Measurements from ENCODE around the gene ZNF318.
"Not testable (repeated sequence)": the region's sequence is repeated elsewhere in the genome, so short reads cannot be mapped to it uniquely, and the experiment has no call there.

The ZNF318 gene

GRCh38 chr6:43399932-43400487 is 30.6 kb upstream of the ZNF318 start:
- Histone ChIP-seq H3K36me3 (ENCODE audit: control insufficient read depth, insufficient read depth, low read length) (no peaks in the 10 kb centered on the region), H3K4me3 (ENCODE audit: low read depth, low read length) (no peak overlapping the region), H3K4me1 (ENCODE audit: control insufficient read depth, insufficient read depth, low read length) (no peaks in the 10 kb centered on the region), H3K27me3 (ENCODE audit: control insufficient read depth, insufficient read depth, low read length) (no peaks in the 10 kb centered on the region), H3K9me3 (ENCODE audit: control insufficient read depth, insufficient read depth, low read length) (no peaks in the 10 kb centered on the region), H3K9ac (ENCODE audit: low read depth, low read length) (no peak overlapping the region)

- Histone ChIP-seq H3K36me3 (ENCODE audit: control insufficient read depth, insufficient read depth, low read length) (no peaks in the 10 kb centered on the region), H3K27me3 (ENCODE audit: control insufficient read depth, insufficient read depth, low read length) (peaks cover 2% of the 10 kb centered on the region), H3K4me3 (ENCODE audit: low read depth, low read length) (no peak overlapping the region), H3K4me1 (ENCODE audit: control insufficient read depth, insufficient read depth, low read length) (no peaks in the 10 kb centered on the region), H3K9me3 (ENCODE audit: control insufficient read depth, insufficient read depth, low read length) (no peaks in the 10 kb centered on the region), H3K9ac (ENCODE audit: low read depth, low read length) (no peak overlapping the region)
Measured at GRCh38 chr6:43396408-43397149, 27.1 kb upstream of the ZNF318 start.

GRCh38 chr6:43395776-43396175 is 26.3 kb upstream of the ZNF318 start:
- Histone ChIP-seq H3K27me3 (ENCODE audit: control insufficient read depth, insufficient read depth, low read length) (peaks cover 2% of the 10 kb centered on the region), H3K9me3 (ENCODE audit: control insufficient read depth, insufficient read depth, low read length) (no peaks in the 10 kb centered on the region), H3K4me3 (ENCODE audit: low read depth, low read length) (no peak overlapping the region), H3K9ac (ENCODE audit: low read depth, low read length) (no peak overlapping the region), H3K36me3 (ENCODE audit: control insufficient read depth, insufficient read depth, low read length) (no peaks in the 10 kb centered on the region), H3K4me1 (ENCODE audit: control insufficient read depth, insufficient read depth, low read length) (no peaks in the 10 kb centered on the region)

- Histone ChIP-seq H3K4me1 (ENCODE audit: control insufficient read depth, insufficient read depth, low read length) (no peaks in the 10 kb centered on the region), H3K4me3 (ENCODE audit: low read depth, low read length) (no peak overlapping the region)
Measured at GRCh38 chr6:43394982-43395381, 25.5 kb upstream of the ZNF318 start.

GRCh38 chr6:43393602-43394001 is 24.2 kb upstream of the ZNF318 start:
- Histone ChIP-seq H3K4me1 (ENCODE audit: control insufficient read depth, insufficient read depth, low read length) (no peaks in the 10 kb centered on the region), H3K9me3 (ENCODE audit: control insufficient read depth, insufficient read depth, low read length) (no peaks in the 10 kb centered on the region), H3K4me3 (ENCODE audit: low read depth, low read length) (no peak overlapping the region), H3K9ac (ENCODE audit: low read depth, low read length) (no peak overlapping the region), H3K36me3 (ENCODE audit: control insufficient read depth, insufficient read depth, low read length) (no peaks in the 10 kb centered on the region), H3K27me3 (ENCODE audit: control insufficient read depth, insufficient read depth, low read length) (peaks cover 2% of the 10 kb centered on the region)

More at GRCh38 chr6:43394982-43395381, 25.5 kb upstream of the ZNF318 start:
- Histone ChIP-seq H3K36me3 (ENCODE audit: control insufficient read depth, insufficient read depth, low read length) (no peaks in the 10 kb centered on the region), H3K9ac (ENCODE audit: low read depth, low read length) (no peak overlapping the region), H3K27me3 (ENCODE audit: control insufficient read depth, insufficient read depth, low read length) (peaks cover 2% of the 10 kb centered on the region), H3K9me3 (ENCODE audit: control insufficient read depth, insufficient read depth, low read length) (no peaks in the 10 kb centered on the region)

- not testable (repeated sequence) for H3K4me3 ChIP-seq (ENCODE audit: low read depth, low read length); H3K27me3 ChIP-seq (ENCODE audit: control insufficient read depth, insufficient read depth, low read length); H3K36me3 ChIP-seq (ENCODE audit: control insufficient read depth, insufficient read depth, low read length); H3K4me1 ChIP-seq (ENCODE audit: control insufficient read depth, insufficient read depth, low read length); H3K9me3 ChIP-seq (ENCODE audit: control insufficient read depth, insufficient read depth, low read length); H3K9ac ChIP-seq (ENCODE audit: low read depth, low read length)
Measured at GRCh38 chr6:43393133-43393532, 23.7 kb upstream of the ZNF318 start.

GRCh38 chr6:43391440-43392031 is 22.1 kb upstream of the ZNF318 start:
- no peaks in the 10 kb centered on the region for H3K9me3 ChIP-seq (ENCODE audit: control insufficient read depth, insufficient read depth, low read length)
- no peak overlapping the region for H3K4me3 ChIP-seq (ENCODE audit: low read depth, low read length)
- no peak overlapping the region for H3K9ac ChIP-seq (ENCODE audit: low read depth, low read length)
- H3K27me3 ChIP-seq (ENCODE audit: control insufficient read depth, insufficient read depth, low read length): peaks cover 2% of the 10 kb centered on the region
- no peaks in the 10 kb centered on the region for H3K36me3 ChIP-seq (ENCODE audit: control insufficient read depth, insufficient read depth, low read length)
- no peaks in the 10 kb centered on the region for H3K4me1 ChIP-seq (ENCODE audit: control insufficient read depth, insufficient read depth, low read length)

GRCh38 chr6:43390753-43391439 is 21.4 kb upstream of the ZNF318 start:
- H3K9ac ChIP-seq (ENCODE audit: low read depth, low read length); H3K27me3 ChIP-seq (ENCODE audit: control insufficient read depth, insufficient read depth, low read length); H3K4me3 ChIP-seq (ENCODE audit: low read depth, low read length); H3K4me1 ChIP-seq (ENCODE audit: control insufficient read depth, insufficient read depth, low read length); H3K36me3 ChIP-seq (ENCODE audit: control insufficient read depth, insufficient read depth, low read length); H3K9me3 ChIP-seq (ENCODE audit: control insufficient read depth, insufficient read depth, low read length): not testable (repeated sequence)

GRCh38 chr6:43389730-43390295 is 20.4 kb upstream of the ZNF318 start:
- Histone ChIP-seq H3K9ac (ENCODE audit: low read depth, low read length) (no peak overlapping the region), H3K4me1 (ENCODE audit: control insufficient read depth, insufficient read depth, low read length) (no peaks in the 10 kb centered on the region), H3K9me3 (ENCODE audit: control insufficient read depth, insufficient read depth, low read length) (no peaks in the 10 kb centered on the region), H3K27me3 (ENCODE audit: control insufficient read depth, insufficient read depth, low read length) (peaks cover 3% of the 10 kb centered on the region), H3K4me3 (ENCODE audit: low read depth, low read length) (no peak overlapping the region), H3K36me3 (ENCODE audit: control insufficient read depth, insufficient read depth, low read length) (no peaks in the 10 kb centered on the region)

GRCh38 chr6:43386492-43386891 is 17.0 kb upstream of the ZNF318 start:
- Histone ChIP-seq H3K27me3 (ENCODE audit: control insufficient read depth, insufficient read depth, low read length) (peaks cover 3% of the 10 kb centered on the region), H3K4me1 (ENCODE audit: control insufficient read depth, insufficient read depth, low read length) (no peaks in the 10 kb centered on the region), H3K36me3 (ENCODE audit: control insufficient read depth, insufficient read depth, low read length) (no peaks in the 10 kb centered on the region), H3K9ac (ENCODE audit: low read depth, low read length) (no peak overlapping the region), H3K9me3 (ENCODE audit: control insufficient read depth, insufficient read depth, low read length) (no peaks in the 10 kb centered on the region), H3K4me3 (ENCODE audit: low read depth, low read length) (no peak overlapping the region)

GRCh38 chr6:43383021-43383667 is 13.7 kb upstream of the ZNF318 start:
- Histone ChIP-seq H3K4me3 (ENCODE audit: low read depth, low read length) (no peak overlapping the region), H3K9ac (ENCODE audit: low read depth, low read length) (no peak overlapping the region), H3K36me3 (ENCODE audit: control insufficient read depth, insufficient read depth, low read length) (no peaks in the 10 kb centered on the region), H3K27me3 (ENCODE audit: control insufficient read depth, insufficient read depth, low read length) (peaks cover 3% of the 10 kb centered on the region), H3K4me1 (ENCODE audit: control insufficient read depth, insufficient read depth, low read length) (no peaks in the 10 kb centered on the region), H3K9me3 (ENCODE audit: control insufficient read depth, insufficient read depth, low read length) (no peaks in the 10 kb centered on the region)
